Mesenteric fat pad (tissue), 1 donor: ENCODE data around the gene IFNL1. TPM values are rescaled to one million over a fixed set of nuclear protein-coding genes. Genes with fewer than 3 reads are reported as not detected.
"Not testable (repeated sequence)": the region's sequence is repeated elsewhere in the genome, so short reads cannot be mapped to it uniquely, and the experiment has no call there.

Experiments
- DNase-seq: peaks from one replicate; pipeline ENCODE4 v3.0.0-alpha.2; 2020; ENCODE audit warnings: low spot score
- total RNA-seq: library from RNA; stranded (reverse); fragmentation: NEBNext Ultra II Directional; extraction: Animal tissue kit (Norgen Biotek cat#: 25700); gene quantifications from one replicate; pipeline ENCODE4 v1.2.1, GENCODE V29; 2021
- donor health status: DM: yes; HTN: yes; CAD: no.

Gene IFNL1
- total RNA-seq, 1 donor from 2014 or later = not detected

DNA sequence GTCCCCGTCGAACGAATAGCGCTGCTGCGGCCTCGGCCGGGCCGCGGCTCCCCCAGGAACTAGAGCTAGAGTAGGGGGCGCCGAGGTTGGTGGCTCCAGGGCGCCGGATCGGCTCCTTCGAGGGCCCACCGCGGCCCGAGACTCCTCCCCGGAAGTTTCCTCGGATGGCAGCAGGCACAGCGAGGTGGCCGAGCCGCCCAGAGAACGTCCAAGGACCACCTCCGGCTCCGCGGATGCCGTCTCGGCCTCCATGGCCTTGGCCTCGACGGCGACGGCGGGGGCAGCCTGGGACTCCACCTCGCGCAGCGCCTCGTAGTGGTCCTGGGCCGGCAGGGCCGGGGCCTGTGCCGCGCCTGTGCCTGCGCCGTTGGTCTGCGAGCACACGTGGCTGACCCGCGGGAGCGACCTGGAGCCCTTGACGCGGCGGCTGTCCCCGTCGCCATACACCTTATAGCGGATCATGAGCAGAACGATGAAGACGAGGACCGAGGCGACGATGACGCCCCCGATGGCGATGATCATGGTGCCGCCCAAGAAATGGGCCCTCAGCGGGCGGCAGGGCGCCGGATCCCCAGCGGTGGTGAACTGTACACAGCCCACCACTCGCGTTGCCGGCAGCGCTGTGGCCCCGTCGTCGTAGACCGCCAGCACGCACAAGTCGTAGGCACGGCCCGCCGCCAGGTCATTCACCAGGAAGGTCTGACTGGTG, 11.8 kb downstream of the IFNL1 start:
- DNase-seq = no peak

GRCh38 chr19:39308531-39309304, 12.5 kb downstream of the IFNL1 start:
- no peak for DNase-seq

DNA sequence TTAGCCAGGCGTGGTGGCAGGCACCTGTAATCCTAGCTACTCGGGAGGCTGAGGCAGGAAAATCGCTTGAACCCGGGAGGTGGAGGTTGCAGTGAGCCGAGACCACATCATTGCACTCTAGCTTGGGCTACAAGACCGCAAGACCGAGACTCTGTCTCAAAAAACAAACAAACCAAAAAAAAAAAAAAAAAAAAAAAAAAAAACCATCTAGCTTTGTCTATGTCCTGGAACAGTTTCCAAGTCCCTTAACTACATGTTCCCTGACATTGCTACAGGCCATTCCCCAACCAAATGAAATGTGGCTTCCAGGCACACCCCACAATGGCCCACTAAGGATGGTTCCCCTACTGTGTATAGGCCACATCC, 13.1 kb downstream of the IFNL1 start:
- not testable (repeated sequence) for DNase-seq

GRCh38 chr19:39310558-39311311, 14.5 kb downstream of the IFNL1 start:
- DNase-seq = no peak

- no peak for DNase-seq
These were observed 18.0 kb downstream of the IFNL1 start for GRCh38 chr19:39314016-39314728.

DNA sequence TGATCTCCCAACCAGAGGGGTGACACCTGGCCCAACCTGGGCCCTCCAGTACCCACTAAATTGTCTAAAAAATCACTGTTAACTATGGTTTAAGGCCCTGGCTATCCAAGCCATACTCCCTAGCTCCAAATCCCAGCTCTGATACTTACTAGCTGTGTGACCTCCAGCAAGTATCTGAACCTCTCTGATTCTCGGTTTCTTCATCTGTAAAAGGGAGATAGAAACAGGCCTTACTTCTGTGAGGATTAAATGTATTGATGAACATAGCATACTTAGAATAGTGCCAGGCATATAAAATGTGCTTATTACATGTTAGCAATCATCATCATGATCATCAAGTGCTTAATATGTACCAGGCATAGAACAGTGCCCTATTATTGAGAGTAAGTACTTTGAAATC, 19.7 kb downstream of the IFNL1 start:
- DNase-seq = no peak

- no peak for DNase-seq
These were observed 20.6 kb downstream of the IFNL1 start for GRCh38 chr19:39316627-39317321.

DNA sequence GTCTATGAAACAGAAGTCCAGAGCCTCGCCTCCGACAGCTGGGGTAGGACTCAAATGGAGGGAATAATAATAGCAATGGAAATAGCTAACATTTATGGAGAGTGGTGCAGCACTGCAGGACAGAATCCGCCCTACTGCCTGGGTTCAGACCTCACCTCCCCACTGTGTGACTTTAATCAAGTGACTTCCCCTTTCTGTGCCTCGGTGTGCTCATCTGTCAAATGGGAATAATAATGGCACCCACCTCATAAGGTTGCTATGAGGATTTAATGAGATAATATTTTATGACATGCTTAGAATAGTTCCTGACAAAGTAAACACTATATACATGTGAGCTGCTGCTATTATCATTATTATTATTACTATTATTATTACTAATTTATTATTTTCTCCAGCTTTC, 21.3 kb downstream of the IFNL1 start:
- no peak for DNase-seq

GRCh38 chr19:39318071-39318470, 21.9 kb downstream of the IFNL1 start:
- DNase-seq = no peak

DNA sequence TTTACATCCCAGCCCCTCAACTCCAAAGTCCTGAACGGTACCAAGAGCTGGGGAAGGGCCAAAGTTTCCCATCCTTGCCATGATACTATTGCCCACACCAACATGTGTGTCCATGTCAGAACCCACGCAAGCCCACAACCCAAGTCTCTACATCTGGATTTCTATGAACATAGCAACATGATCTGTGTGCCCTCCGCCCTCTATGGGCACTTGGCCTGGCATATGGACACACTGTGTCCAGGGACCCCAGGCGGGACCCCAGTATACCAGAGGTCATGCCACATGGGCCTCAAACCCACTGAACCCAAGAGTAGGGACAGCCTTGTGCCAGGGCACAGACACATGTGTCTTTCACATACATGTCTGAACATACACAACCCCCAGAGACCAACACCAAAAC, 22.5 kb downstream of the IFNL1 start:
- DNase-seq = no peak

- no peak for DNase-seq
These were observed 23.1 kb downstream of the IFNL1 start for GRCh38 chr19:39319098-39319891.

- no peak for DNase-seq
These were observed 23.7 kb downstream of the IFNL1 start for GRCh38 chr19:39319892-39320248.

- no peak for DNase-seq
These were observed 25.1 kb downstream of the IFNL1 start for GRCh38 chr19:39321117-39321831.

DNA sequence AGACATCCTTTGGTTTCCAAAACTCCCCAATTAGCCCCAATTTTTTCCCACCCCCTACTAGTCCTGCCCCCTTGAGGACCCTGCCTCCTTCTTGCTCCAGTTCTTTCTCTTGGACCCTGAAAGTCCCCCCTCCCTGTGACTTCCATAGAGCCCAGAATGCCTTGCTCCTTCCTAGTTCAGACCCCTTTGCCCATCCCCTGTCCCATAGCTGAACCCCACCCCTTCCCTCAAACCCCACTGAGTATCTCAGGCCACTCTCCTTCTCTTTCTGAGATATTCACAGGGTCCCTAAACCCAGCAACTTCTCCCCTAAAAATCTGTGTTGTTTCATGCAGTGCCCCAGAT, 25.6 kb downstream of the IFNL1 start:
- DNase-seq = no peak

GRCh38 chr19:39324242-39324842, 28.1 kb downstream of the IFNL1 start:
- DNase-seq = no peak

GRCh38 chr19:39325778-39326665, 29.8 kb downstream of the IFNL1 start:
- DNase-seq = no peak

DNA sequence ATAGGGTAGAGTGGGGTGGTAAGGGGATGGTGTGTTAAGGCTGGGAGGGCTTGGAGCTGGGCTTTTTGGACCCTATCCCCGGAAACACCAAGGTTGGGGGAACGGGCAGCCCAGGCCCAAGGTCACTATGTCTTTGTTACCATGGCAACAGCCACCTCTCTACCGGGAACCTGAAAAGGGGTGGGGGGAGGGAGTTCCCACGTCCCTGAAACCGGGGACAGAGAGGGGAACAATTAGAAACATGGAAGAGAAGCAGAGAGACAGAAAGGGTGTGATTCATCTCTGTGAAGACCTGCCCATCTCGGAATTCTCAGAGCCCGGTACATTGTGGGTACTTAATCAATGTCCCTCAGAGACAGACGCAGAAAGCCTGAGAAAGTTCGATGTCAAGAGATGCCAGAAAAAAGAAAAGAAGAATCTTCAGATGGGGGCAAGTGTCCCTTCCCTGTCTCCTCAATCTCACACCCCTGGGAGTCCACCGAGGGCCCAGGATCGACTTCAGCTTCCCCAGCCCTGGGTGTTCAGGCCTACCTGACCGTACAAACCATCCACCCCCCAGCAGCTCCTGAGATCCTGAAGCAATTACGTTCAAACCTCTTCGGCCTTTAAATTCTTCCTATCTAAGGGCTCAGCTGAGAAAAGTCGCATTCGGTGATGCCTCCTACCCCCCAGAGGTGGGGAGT, 31.3 kb downstream of the IFNL1 start:
- no peak for DNase-seq
